HG03280 (cell line): ENCODE measurements around the gene TSSK6.

ENCODE experiments used
- ATAC-seq: cut with Tn5 transposase; IDR thresholded peaks from one replicate; pipeline ENCODE4 v1.9.1; 2021; ENCODE audit warnings: mild to moderate bottlenecking, moderate library complexity; ENCODE audit not compliant: unreplicated experiment

The TSSK6 gene

DNA sequence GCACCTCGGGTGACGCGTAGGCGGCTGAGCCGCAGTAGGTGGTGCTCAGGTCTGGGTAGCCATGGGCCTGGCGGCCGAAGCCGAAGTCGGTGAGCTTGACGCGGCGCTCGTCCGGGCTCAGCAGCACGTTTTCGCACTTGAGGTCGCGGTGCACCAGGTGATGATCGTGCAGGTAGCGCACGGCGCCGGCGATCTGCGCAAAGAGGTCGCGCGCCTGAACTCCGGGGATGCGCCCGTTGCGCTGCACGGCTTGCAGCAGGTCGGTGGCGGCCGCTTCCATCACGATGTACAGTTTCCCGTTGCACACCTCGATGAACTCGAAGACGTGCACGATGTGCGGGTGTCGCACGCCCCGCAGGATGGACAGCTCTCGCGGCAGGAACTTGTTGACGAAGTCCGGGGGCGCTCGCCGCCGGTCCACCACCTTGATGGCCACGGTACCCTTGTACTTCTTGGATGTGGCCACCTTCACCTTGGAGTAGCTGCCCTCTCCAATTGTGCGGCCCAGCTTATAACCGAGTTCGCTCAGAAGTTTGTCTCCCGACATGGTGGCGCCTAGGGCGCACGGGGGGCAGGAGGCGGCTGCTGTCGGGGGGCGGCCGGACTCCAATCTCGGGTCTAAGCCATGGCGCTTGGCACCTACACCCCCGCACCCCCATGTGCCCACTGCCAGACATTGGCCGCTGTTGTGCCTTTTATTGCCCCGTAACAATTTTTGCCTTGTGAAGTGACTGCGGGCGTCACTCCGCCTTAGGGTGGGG, at the start of gene TSSK6:
TSS of gene TSSK6 (minus strand) at position 668 of the 761 bp plus-strand sequence. CDS start at position 547, 121 bp downstream.
- ATAC-seq: no peak

DNA sequence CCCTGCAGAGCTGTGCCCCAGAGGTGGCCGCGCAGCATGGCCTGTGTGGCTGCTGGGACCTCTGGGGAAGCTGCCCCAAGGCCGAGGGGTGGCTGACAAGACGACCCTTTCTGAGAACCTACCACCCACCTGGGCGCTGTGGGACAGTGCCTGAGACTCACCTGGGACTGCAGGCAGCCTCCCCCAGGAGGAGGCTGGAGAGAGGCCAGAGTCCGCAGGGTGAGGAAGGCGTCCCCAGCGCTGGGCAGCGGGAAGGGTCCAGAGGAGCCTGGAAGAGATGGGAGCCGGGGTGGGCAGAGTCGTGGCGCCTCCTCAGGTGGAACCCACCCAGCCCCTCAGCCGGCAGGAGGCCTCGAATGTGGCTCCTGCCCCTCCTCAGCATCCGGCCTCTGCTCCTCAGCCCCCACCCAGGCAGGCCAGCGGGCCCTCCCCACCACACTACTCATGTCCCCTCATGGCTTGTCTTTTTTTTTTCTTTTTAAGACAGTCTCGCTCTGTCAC, 48.0 kb upstream of the TSSK6 start:
- ATAC-seq: no peak

DNA sequence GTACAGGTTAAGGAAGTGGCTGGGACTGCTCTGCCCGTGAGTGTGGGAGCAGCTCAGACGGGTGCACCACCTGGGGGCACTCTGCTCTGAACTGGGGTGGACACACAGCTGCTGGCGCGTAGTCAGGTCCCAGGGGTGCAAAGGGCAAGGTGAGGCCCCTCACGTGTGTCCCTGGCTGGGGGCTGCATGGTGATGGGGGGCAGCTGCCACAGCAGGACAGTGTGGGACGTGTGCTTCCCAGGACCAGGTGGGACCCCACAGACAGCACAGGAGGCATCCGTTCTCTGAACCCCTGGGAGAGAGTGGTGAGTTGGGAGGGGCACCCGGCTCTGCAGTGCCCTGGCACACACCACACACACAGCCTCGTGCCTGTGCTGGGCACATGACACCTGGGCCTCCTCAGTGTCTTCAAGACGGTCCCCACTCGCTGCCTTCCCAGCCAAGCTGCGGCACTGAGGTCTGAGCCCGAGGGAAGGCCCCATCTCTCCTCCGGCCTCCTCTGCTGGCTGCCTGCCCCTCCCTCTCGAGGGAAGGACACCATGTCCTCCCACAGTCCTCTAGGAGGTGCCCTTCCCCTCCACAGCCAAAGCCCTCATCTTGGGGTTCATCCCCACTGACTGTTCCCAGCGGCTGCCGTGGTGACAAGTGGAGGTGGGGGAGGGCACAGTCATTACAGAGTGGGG, 47.5 kb upstream of the TSSK6 start:
- no peak for ATAC-seq

DNA sequence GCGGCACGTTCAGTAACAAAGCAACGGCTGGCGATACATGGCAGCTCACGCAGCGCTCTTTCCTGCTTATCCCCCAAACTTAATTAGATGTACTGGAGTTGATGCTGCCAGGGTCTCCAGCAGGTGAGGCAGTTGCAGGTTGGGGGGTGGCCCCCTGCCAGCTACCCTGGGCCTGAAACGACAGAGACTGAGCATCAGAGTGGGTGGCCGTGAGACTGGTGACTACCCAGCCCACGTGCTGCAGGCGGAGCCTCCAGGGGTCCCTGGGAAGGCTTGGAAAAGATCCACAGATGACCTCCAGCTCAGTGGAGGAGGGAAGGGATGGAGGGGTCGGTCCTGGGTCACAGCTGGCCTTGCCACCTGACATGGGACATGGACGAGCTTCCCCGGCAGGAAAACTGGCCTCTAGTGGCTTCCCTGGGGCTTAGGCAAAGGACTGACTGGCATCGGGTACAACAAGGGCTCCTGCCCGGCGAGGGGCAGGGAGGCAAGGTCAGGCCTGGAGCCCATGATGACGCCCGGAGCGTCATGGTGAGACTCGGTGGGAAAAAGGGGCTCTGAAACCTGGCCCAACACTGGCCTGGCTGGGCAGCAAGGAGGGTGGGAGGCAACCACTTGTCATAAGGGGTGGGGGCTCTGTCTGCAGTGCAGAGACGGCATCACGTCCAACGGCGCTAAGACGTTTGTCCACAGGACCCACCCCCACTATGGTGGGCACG, 46.8 kb upstream of the TSSK6 start:
- no peak for ATAC-seq

DNA sequence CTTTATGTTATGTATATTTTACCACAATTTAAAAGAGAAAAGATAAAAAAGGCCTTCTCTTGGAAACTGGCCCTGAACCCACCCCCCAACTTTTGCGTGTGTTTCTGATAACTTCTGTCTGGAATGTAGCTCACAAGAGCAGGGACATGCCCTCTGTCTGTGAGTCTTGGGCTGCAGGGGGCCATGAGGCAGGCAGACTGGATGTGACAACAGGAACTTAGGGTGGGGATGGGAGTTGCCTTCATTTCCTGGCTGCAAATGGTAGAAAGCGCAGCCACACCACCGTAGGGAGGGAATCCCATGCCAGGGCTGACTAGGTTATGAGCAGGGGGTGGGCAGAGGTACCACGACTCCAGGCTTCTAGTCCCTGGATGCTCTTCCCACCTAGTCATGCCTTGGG, 44.6 kb upstream of the TSSK6 start:
- ATAC-seq: no peak

DNA sequence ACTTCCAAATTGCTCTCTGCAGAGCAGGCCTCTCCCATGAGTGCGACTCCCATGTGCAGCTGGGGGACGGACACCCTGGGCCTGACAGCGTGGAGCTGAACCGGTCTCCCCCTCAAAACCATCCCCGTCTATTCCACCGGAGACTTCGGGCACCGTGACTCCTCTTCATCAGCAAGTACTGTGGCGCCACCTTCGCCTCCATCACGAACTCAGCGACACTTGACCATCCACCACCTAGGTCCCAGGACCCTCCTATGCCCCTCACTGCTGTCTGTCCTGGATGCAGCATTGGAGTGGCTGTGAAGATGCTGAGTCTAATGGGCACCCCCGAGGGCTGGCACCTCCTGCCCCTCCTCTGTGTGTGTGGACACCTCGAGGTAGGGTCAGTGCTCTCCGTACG, 43.3 kb upstream of the TSSK6 start:
- no peak for ATAC-seq

DNA sequence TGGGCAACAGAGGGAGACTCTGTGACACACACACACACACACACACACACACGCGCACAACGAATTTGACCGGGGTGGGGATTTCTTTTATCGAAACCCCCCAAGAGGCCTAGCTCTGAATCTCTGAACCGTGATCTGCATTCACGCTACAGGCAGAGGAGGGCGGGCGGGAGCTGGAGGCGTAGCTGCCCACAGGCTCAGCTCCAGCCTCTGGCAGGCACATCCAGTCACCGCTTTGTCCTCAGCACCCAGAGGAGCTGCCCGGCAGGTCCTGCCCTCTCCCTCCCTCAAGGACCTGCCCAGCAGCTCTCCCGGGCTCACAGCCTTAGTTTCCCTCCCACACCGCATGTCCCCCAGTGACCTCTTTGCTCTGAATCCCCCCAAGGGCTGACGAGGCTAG, 42.7 kb upstream of the TSSK6 start:
- ATAC-seq: no peak

DNA sequence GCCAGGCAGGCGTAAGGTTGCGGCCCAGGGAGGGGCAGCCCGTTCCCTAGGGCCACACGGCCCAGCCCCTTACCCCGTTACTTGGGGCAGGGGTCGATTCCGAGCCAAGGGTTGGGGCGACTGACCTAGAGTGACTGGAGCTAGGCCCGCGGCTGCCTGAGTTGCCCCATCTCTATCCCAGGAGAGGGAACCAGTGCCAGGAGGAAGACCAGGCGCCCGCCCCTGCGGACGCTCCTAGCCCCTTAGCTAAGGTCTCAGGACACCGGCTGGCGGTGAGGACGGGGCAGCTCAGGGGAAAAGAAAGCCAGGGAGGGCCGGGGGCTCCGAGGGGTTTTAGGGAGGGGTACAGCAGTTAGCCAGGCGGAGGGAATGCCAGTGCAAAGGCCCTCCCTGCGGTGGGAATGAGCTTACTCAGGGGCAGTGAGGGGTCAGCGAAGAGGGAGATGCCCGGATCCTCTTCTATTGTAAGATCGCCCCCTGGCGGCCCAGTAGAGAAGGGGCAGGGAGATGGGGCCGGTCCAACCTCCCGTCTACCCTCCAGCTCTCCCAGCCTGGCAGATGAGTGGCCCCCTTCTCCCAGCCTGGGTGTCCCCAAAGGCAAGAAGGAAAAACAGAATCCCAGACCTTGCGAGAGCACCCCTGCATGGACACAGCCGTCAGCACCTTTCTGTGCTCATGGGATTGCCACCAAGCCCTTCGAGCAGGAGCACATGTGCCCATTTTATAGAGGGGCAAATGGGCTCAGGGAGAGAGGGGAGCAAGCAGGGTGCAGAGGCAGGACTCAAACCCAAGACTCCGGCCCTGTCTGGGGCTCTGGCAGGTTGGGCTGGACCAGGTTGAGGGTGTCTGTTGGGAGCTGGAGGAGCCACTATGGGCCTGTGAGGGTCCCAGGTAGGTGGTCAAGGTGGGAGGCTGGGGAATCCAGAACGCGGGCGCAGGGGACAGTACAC, 39.0 kb upstream of the TSSK6 start:
- ATAC-seq: no peak

DNA sequence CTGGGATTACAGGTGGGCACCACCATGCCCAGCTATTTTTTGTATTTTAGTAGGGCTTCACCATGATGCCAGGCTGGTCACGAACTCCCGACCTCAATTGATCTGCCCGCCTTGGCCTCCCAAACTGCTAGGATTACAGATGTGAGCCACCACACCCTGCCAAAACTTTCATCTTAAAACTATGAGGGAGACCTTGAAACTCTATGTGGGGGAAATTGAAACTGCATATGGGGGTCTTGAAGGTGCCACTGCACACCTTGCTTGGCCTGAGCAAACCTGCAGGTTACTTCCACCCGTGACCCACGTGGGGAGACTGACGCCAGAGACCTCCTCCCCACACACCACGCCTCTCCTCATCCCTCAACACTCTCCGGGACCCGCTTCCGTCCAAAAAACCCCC, 38.3 kb upstream of the TSSK6 start:
- ATAC-seq: no peak

DNA sequence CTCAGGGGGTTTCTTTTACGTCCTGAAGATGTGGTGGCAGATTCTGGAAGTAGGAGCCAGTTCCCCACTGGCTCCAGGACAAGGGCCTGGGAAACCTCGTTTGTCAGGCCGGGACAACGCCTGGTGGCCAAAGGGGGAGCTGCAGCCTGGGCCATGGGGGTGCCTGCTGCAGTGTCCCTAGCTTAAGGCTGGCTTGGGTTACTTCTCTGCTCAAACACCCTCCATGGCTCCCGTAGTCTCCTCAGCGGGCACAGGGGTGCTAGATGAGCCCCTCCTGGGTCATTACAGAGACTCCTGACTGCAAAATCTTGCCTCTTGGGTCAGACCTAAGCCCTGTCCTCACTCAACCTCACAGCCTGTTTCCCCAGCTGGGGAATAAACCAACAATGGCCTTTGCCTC, 37.5 kb upstream of the TSSK6 start:
- ATAC-seq: no peak

DNA sequence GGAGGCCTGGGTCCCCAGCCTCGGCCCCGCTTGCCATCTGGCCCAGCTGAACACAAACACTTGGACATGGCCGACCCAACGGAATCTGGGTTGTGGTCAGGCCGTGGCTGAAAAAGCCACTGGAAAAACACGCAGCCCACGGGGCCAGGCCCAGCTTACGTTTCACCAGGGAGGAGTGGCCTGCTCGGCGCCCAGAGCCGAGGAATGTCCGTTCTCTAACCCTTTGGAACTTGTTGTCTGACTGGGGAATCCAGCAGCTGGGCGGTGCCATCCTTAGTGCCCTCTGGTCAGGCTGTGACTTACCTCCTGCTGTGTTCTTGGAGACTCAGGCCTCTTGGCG, 36.5 kb upstream of the TSSK6 start:
- ATAC-seq: no peak

DNA sequence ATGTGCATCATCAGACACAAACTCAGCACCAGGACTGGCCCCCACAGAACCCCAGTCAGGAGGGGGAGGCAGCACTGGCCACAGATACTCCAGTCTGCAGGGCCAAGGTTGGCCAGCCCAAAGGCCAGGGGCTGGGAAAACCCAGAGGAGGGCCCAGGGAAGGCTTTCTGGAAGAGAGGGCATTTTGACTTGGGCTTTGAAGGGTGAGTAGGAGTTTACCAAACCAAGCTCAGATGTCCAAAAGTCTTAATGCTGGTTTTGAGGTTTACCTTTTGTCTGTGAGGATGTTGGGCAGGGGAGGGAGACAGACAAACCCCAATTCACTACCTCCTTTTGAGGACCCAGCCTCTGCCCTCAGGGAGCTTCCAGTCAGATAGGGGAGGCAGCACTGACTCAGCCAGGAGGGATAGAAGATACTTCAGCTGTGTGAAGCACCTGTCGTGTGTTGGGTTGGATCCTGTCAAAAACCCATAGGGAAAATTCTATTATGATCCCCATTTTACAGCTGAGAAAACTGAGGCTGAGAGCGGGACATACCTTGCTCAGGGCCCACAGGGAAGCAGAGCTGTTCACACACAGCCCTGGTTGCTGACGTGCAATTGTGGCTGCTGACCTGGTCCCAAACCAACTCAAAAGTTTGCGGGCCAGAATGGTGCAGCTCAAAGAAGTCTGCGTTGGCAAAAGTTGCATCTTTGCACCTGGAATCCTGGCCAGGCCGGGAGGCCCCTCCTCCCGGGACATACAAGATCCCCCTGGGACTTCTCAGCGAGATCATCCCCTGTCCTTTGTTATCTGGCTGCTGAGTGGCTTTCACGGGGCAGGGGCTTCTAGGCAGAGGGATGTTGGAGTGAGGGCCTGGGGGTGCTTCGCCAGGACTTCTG, 35.9 kb upstream of the TSSK6 start:
- ATAC-seq: no peak

DNA sequence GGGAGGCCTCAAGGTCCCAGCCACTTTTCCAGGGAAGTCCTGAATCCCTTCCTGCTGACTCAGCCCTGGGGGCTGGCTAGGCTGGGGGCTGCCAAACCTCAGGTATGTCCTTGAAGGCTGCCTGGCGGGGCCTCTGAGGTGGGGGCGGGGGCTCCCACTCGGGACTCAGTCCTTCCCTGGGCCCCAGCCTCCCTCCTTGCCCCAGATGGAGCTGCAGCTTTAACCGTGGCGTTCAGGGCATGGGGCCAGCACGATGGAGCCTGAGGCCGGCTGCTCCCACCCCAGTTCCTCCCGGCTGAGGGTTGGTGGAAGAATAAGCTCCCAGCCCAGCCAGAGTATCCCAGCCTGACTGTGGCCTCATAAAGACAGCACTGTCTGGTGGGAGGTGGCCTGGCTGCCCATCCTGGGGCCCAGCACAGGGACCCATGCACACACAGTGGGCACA, 35.2 kb upstream of the TSSK6 start:
- ATAC-seq: no peak

DNA sequence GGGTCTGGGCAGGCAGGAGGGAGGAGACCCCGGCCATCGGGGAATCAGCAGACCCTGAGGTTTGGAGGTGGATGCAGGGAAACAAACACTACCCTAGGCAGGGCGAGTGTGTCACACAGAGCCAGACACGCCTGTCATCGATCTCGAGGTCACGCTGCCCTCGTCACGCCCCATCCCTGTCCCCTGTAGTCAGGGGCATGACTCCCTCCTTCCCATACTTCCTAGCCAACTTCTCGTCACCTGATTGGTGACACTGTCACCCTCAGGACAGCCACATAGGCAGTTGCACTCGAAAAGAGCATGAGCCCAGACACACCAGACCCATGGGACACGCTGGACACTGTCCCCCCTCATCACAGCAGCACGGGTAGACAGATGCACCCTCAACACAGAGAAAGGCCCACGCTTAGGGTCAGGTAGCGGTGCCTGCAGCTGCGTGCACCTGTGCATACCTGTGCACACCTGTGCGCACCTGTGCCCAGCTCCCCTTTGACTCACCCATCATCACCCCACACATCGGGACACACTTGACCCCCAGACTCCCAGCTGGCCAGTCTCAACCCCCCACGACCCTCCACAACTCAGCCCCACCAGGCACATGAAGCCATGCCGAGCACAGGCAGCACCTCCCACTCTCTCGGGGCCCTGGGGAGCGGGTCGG, 34.6 kb upstream of the TSSK6 start:
- ATAC-seq: no peak

DNA sequence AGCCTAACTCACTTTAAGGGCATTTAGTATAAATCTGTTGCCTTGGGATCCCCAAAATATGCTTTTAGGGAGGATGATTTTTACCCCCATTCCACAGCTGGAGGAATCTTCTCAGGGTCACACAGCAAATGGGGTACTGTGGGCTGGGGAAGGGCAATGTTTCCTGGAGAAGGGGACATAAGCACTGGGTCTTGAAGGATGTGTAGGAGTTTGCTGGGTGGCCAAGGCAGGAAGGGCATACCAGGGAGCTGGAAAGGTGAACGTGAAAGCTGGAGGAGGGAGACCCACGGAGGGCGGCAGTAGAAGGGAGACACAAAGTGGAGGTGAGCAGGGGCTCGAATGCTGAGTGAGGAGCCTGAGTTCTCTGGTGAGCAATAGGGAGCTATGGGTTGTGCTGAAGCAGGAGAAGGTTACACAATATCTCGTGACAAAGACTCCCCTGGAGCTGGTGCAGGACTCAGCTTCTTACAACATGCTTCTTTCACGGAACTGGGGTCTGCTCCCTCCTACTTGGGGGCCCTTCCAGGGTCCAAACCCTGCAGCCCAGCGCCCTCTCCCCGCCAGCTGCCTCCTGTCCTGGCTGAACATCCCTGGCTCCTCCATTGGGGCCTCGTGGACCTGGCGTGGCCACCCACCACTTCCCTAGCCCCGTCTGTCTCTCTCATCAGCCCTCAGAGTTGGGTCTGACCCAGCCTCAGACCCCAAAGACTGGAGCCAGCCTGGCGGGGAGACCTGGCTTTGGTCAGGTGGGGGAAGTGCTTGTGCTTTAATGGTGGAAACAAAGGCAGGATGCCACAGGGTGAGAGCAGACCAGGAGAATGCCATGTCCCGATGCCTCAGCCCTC, 33.8 kb upstream of the TSSK6 start:
- no peak for ATAC-seq

DNA sequence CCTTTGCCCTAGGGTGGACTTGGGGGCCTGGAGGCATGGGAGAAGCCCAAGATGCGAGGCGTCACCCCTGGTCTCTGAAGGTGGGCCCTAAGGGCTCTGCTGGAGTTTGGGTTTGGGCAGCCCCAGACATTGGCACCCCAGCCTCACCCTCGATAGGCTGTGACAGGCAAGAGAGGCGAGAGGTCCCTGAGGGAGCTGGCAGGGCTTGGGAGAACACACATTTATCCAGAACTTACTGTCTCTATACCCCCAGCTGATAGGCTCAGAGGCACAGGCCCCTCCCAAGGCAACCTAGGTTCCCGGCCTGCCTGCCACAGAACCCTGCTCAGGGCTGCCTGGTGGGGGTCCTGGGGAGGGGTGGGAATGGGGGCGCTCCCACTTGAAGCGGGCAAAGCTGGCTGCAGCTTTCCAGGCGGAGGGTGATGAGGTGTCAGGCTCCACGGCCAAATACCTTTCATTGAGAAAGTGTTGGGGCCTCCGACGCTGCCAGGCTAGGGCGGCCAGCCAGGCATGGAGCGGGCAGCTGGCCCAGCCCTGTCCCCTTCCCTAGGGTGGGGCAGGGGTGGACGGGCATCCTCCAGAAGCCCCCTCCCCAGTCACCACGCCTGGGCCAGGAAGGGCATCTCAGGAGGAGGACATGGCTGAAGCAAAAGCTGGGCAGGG, 32.5 kb upstream of the TSSK6 start:
- ATAC-seq: no peak

DNA sequence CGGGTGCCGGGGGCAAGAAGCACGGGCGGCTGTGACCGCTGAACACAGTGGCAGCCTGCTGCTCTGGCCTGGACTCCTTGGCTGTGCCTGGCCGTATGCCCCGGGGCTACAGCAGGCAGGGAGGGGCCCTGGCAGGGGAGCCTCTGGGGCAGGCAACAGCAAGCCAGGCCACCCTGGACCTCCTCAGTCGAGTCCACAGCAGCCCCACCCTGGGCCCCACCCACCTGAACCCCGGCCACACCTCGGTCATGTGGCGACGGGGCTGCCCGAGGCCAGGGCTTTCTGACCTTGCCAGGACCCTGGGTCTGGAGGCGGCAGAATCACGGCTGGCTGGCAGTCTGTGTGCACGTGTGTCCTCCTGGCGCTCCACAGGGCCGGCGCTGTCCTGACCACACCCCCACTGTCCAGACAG, 31.4 kb upstream of the TSSK6 start:
- no peak for ATAC-seq

DNA sequence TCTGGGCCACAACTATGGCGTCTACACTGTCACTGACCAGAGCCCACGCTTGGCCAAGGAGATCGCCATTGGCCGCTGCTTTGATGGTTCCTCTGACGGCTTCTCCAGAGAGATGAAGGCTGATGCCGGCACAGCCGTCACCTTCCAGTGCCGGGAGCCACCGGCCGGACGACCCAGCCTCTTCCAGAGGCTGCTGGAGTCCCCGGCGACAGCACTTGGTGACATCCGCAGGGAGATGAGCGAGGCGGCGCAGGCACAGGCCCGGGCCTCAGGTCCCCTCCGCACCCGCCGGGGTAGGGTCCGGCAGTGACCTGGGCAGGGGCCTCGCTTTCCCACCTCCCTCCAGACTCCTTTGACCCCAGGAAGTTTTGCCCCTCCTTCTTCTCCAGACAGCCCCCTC, 30.4 kb upstream of the TSSK6 start:
- no peak for ATAC-seq
